ENCODE data around the gene BLOC1S3.

DNA sequence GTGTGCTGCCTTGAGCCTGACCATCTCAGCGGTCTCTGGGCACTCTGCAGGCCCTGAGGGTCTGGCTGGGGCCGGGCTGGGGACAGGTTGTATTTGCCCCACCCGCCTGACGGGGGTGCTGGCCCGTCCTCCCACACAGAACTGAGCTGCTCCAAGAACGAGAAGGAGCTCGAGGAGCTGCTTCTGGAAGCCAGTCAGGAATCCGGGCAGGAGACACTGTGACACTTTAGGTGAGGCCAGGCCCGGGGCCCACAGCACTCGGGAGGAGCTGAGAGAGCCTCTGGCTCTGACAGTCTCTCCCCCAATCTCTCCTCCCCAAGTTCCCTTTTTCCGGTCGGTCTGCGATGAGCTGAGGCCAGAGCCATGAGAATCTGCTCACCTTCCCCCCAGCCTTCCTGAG is 32.3 kb upstream of the BLOC1S3 start:
- TF ChIP-seq ZNF850 (CRISPR knock-in tag; conservative IDR thresholded peaks at IDR 0.05) (no peak), CREB1 (IDR thresholded peaks at IDR 0.05) (no peak), CREB1 (CRISPR knock-in tag; IDR thresholded peaks at IDR 0.05) (no peak), CTCF (CRISPR knock-in tag; IDR thresholded peaks at IDR 0.05) (no peak), ZBTB38 (CRISPR knock-in tag; IDR thresholded peaks at IDR 0.05) (no peak), MAX (IDR thresholded peaks at IDR 0.05) (no peak), ZNF891 (CRISPR knock-in tag; IDR thresholded peaks at IDR 0.05) (no peak), ZNF629 (CRISPR knock-in tag; conservative IDR thresholded peaks at IDR 0.05) (no peak), NR1H2 (CRISPR knock-in tag; IDR thresholded peaks at IDR 0.05; ENCODE audit: borderline replicate concordance, low read depth) (no peak)
- TF ChIP-seq, protein P1, sequence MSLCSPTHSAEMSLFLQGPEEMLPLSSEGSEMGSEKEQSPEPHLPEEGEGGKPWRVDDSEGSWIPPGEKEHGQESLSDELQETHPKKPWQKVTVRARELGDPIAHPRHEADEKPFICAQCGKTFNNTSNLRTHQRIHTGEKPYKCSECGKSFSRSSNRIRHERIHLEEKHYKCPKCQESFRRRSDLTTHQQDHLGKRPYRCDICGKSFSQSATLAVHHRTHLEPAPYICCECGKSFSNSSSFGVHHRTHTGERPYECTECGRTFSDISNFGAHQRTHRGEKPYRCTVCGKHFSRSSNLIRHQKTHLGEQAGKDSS (CRISPR knock-in tag; IDR thresholded peaks at IDR 0.05; ENCODE audit: borderline replicate concordance, low read depth): no peak

All from HepG2 (cell line).